COLO829 (cell line): Measurements from ENCODE around the gene FLAD1.

Experiments
- DNase-seq: peaks from one replicate; pipeline ENCODE4 v3.0.0; 2012; ENCODE audit warnings: low spot score

Gene FLAD1

GRCh38 chr1:155038602-155039307, 55.6 kb downstream of the FLAD1 start:
- no peak for DNase-seq

- no peak for DNase-seq
These were observed 56.1 kb downstream of the FLAD1 start for GRCh38 chr1:155039308-155039669.

DNA sequence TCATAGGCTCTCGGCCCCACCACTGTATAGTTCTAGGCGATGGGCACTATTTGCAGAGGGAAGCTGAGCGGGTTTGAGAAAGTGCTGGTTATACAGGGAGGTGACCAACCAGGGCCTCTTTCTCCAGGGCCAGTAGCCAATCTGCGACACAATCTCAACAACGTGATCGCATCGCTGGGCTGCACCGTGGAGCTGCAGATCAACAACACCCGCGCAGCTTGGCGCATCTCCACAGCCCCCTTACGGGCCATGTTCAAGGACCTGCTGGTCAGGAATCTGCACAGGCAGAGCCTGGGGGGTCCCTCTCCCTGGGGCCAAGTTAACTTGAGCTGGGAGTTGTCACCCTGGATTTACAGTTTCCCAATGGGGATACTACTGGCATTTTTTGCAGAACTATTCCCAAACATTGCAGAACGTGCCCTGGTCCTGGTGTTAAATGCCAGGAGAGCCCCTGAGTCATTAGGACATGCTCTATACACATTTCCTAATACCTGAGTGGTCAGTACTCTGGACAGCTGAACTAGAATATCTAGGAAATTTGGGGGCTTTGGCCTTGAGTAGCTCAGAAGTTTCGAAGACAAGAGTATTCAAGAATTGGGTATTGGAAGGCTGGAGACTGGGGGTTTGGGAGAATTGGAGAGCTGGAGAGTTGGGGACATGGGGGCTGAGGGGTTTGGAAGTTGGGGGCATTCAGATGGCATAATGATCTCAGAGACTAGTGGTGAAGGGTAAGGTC, 57.4 kb downstream of the FLAD1 start:
- no peak for DNase-seq
